OCI-LY7 (cell line): ENCODE results near the gene PYGB. TPM values are rescaled to one million over a fixed set of nuclear protein-coding genes. Genes with fewer than 3 reads are reported as not detected.

Source experiments
- BruUV-seq: library from RNA; stranded (reverse); fragments of 400-500 nt; replicated peaks from 2 replicates; lab custom pipeline; 2021; lab: Mats Ljungman, UMichigan
- CTCF ChIA-PET: fragments of 300-600 bp; sonication (Branson Sonifier 250); formaldehyde crosslinking; loops from one replicate; lab custom pipeline; 2022; ENCODE audit warnings: antibody characterized with exemption; ENCODE audit not compliant: unreplicated experiment; lab: Charles Lee
- POLR2A ChIA-PET: fragments of 300-600 bp; sonication (Branson Sonifier 250); formaldehyde crosslinking; loops from one replicate; lab custom pipeline; 2022; ENCODE audit warnings: antibody characterized with exemption; lab: Charles Lee
- DNase-seq: peaks from one replicate; pipeline ENCODE4 v3.0.0-alpha.2; 2015; ENCODE audit warnings: low spot score
- H2AFZ ChIP-seq: fragments of 200-600 bp; sonication (generic), shearing (Covaris generic); 2 replicates; pipeline ENCODE4 v1.6.1; 2014; ENCODE audit warnings: mild to moderate bottlenecking, antibody characterized with exemption, low read length, moderate library complexity
- H3K27ac ChIP-seq: fragments of 200-600 bp; sonication (generic); 2 replicates; pipeline ENCODE4 v1.5.1; 2014; ENCODE audit warnings: mixed run types, low read depth, mild to moderate bottlenecking, moderate library complexity, low read length, inconsistent platforms; ENCODE audit not compliant: poor library complexity, severe bottlenecking
- H3K36me3 ChIP-seq: fragments of 200-600 bp; sonication (generic); 2 replicates; pipeline ENCODE4 v1.6.1; 2014; ENCODE audit warnings: mild to moderate bottlenecking, antibody characterized with exemption, low read length, moderate library complexity, mixed read lengths; ENCODE audit not compliant: insufficient read depth
- H3K4me1 ChIP-seq: fragments of 200-600 bp; sonication (generic); 2 replicates; pipeline ENCODE4 v1.5.1; 2014; ENCODE audit warnings: mild to moderate bottlenecking, low read length; ENCODE audit not compliant: insufficient read depth, poor library complexity, severe bottlenecking
- H3K4me2 ChIP-seq: fragments of 200-600 bp; sonication (generic); 2 replicates; pipeline ENCODE4 v1.6.1; 2014; ENCODE audit warnings: mild to moderate bottlenecking, low read length
- H3K4me3 ChIP-seq: fragments of 200-600 bp; sonication (generic); 2 replicates; pipeline ENCODE4 v1.5.1; 2014; ENCODE audit warnings: mild to moderate bottlenecking, low read depth, low read length; ENCODE audit not compliant: poor library complexity, severe bottlenecking
- H3K79me2 ChIP-seq: fragments of 200-600 bp; sonication (generic); 2 replicates; pipeline ENCODE4 v1.6.1; 2016; ENCODE audit warnings: low read depth, mild to moderate bottlenecking, low read length, moderate library complexity, mixed read lengths; ENCODE audit not compliant: insufficient read depth
- H3K9me2 ChIP-seq: fragments of 200-600 bp; sonication (generic); 2 replicates; pipeline ENCODE4 v1.6.1; 2016; ENCODE audit warnings: mild to moderate bottlenecking, low read length, mixed read lengths; ENCODE audit not compliant: insufficient read depth
- H3K9me3 ChIP-seq: fragments of 200-600 bp; sonication (generic); 2 replicates; pipeline ENCODE4 v1.6.1; 2014; ENCODE audit warnings: mild to moderate bottlenecking, mixed run types, low read length, mixed read lengths
- H4K20me1 ChIP-seq: fragments of 200-600 bp; sonication (generic); 2 replicates; pipeline ENCODE4 v1.6.1; 2014; ENCODE audit warnings: mild to moderate bottlenecking, antibody characterized with exemption, low read length, moderate library complexity, mixed read lengths; ENCODE audit not compliant: insufficient read depth
- EZH2phosphoT487 ChIP-seq: fragments of 200-600 bp; sonication (generic); IDR thresholded peaks from 2 replicates; pipeline ENCODE4 v1.6.1; 2018; ENCODE audit warnings: low read depth, borderline replicate concordance, mild to moderate bottlenecking, mixed run types, antibody characterized with exemption, low read length, moderate library complexity, mixed read lengths
- intact Hi-C: fragments of 100-400 bp; cut with micrococcal nuclease; formaldehyde crosslinking; loops from one replicate; pipeline ENCODE4 v1.10.0; 2022; ENCODE audit not compliant: unreplicated experiment
- total RNA-seq, 2 experiments: library from RNA; depleted of rRNA in 1 of 2; stranded (reverse); fragments of >200 nt in 1 of 2; shearing (Covaris generic) in 1 of 2; gene quantifications; 2 replicates each; pipeline ENCODE4 v1.2.3, GENCODE V29; 2014 to 2022
- TF ChIP-seq, protein P1 (sequence below): fragments of 200-600 bp; sonication (generic); conservative IDR thresholded peaks from 2 replicates; pipeline ENCODE4 v1.5.1; 2014; ENCODE audit warnings: mild to moderate bottlenecking, antibody characterized with exemption, low read length, moderate library complexity, mixed read lengths

The PYGB gene
- total RNA-seq, 2 experiments from 2014 or later: 4.9 to 7.0 TPM

DNA sequence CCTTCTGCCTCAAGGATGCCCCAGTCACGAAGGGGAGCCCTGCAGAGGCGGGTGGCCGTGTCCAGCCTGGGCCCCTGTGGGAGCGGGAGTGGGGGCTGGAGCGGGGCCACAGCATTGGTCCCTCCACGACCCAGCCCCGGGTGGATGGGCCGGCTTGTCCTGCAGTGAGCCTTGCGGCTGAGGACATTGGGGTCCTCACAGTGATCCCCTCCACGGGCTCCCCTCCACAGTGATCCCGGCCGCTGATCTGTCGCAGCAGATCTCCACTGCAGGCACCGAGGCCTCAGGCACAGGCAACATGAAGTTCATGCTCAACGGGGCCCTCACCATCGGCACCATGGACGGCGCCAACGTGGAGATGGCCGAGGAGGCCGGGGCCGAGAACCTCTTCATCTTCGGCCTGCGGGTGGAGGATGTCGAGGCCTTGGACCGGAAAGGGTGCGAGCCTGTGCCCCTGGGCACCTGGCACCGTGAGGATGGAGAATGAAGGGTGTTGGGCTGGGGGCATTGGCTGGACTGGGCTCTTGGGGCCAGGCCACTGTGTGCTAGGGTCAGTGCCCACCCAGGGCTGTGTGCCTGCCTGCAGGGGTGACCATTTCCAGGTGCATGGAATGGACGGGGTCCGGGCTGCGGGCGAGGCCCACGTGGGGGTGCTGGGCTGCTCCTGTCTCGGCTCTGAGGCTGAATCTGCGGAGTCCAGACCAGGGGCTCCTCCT lies 44.4 kb downstream of the PYGB start:
- CTCF ChIA-PET: interaction anchor here (1.0 kb wide), 1 partner anchor 26 kb away, joined by 4 read pairs; no protein-coding TSS in a partner anchor
- Histone ChIP-seq H3K79me2 (no peaks in the 10 kb centered on the region), H3K9me3 (no peaks in the 10 kb centered on the region), H4K20me1 (peaks cover 3% of the 10 kb centered on the region), H2AFZ (no peak overlapping the region), H3K9me2 (no peaks in the 10 kb centered on the region), H3K36me3 (peaks cover 7% of the 10 kb centered on the region; the same call in 1 of the 2 replicates), H3K27ac (no peak overlapping the region), H3K4me3 (no peak overlapping the region), H3K4me2 (no peak overlapping the region), H3K4me1 (peaks cover 16% of the 10 kb centered on the region)
- BruUV-seq: no TSS peak
- POLR2A ChIA-PET: no interaction called here
- no peak for DNase-seq
- TF ChIP-seq, protein P1, sequence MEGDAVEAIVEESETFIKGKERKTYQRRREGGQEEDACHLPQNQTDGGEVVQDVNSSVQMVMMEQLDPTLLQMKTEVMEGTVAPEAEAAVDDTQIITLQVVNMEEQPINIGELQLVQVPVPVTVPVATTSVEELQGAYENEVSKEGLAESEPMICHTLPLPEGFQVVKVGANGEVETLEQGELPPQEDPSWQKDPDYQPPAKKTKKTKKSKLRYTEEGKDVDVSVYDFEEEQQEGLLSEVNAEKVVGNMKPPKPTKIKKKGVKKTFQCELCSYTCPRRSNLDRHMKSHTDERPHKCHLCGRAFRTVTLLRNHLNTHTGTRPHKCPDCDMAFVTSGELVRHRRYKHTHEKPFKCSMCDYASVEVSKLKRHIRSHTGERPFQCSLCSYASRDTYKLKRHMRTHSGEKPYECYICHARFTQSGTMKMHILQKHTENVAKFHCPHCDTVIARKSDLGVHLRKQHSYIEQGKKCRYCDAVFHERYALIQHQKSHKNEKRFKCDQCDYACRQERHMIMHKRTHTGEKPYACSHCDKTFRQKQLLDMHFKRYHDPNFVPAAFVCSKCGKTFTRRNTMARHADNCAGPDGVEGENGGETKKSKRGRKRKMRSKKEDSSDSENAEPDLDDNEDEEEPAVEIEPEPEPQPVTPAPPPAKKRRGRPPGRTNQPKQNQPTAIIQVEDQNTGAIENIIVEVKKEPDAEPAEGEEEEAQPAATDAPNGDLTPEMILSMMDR: no peak
- TF ChIP-seq EZH2phosphoT487: no peak
- intact Hi-C loops: loop anchor here (10.0 kb wide), 1 partner anchor 228 kb away; no protein-coding TSS in a partner anchor

- Histone ChIP-seq H3K4me1 (peaks cover 17% of the 10 kb centered on the region), H3K79me2 (no peaks in the 10 kb centered on the region), H4K20me1 (peaks cover 3% of the 10 kb centered on the region), H3K9me3 (no peaks in the 10 kb centered on the region), H3K36me3 (peaks cover 7% of the 10 kb centered on the region; the same call in 1 of the 2 replicates), H3K4me3 (no peak overlapping the region), H3K4me2 (no peak overlapping the region), H2AFZ (no peak overlapping the region), H3K9me2 (no peaks in the 10 kb centered on the region), H3K27ac (no peak overlapping the region)
- intact Hi-C loops: loop anchor here (10.0 kb wide), 1 partner anchor 229 kb away; no protein-coding TSS in a partner anchor
- no TSS peak for BruUV-seq
- no peak for DNase-seq
- ChIA-PET POLR2A (no interaction called here), CTCF (interaction anchor here (1.0 kb wide), 1 partner anchor 25 kb away, joined by 4 read pairs; no protein-coding TSS in a partner anchor)
- TF ChIP-seq EZH2phosphoT487: no peak
- TF ChIP-seq, protein P1: no peak
Measured at GRCh38 chr20:25293507-25293906, 45.6 kb downstream of the PYGB start.

DNA sequence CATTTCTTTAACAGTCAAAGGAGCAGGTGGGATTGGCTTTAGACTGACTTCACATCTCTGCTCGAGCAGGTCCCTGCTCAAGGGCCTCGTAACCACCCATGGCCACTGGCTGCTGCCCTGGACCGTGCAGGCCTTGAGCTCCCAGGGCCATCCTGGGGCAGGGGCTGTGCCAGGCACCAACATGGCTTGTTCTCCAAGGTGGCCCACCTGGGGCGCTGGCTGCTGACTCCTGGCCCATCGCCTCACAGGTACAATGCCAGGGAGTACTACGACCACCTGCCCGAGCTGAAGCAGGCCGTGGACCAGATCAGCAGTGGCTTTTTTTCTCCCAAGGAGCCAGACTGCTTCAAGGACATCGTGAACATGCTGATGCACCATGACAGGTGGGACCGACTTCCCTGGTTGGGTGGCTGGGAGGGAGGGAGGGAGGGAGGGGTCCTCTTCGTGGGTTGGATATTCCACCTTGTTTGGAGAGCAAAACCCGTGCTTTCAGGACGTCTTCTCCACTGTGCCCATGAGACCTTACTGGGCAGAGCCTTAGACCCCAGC lies 46.1 kb downstream of the PYGB start:
- H3K4me2 ChIP-seq: no peak overlapping the region
- TF ChIP-seq, protein P1: no peak
- TF ChIP-seq EZH2phosphoT487: no peak
- no peak overlapping the region for H3K27ac ChIP-seq
- intact Hi-C loops: loop anchor here (1.0 to 10.0 kb wide), 2 partner anchors 105 to 229 kb away; no protein-coding TSS in a partner anchor
- no peaks in the 10 kb centered on the region for H3K9me2 ChIP-seq
- CTCF ChIA-PET: no interaction called here
- H3K9me3 ChIP-seq: no peaks in the 10 kb centered on the region
- POLR2A ChIA-PET: no interaction called here
- H2AFZ ChIP-seq: no peak overlapping the region
- DNase-seq: no peak
- H3K79me2 ChIP-seq: no peaks in the 10 kb centered on the region
- BruUV-seq: no TSS peak
- peaks cover 3% of the 10 kb centered on the region for H4K20me1 ChIP-seq
- peaks cover 14% of the 10 kb centered on the region for H3K4me1 ChIP-seq
- H3K4me3 ChIP-seq: no peak overlapping the region
- H3K36me3 ChIP-seq: peaks cover 7% of the 10 kb centered on the region; the same call in 1 of the 2 replicates
